Measurements from ENCODE around the gene PPP1R12A. TPM values are rescaled to one million over a fixed set of nuclear protein-coding genes. Genes with fewer than 3 reads are reported as not detected.

PPP1R12A gene
- total and polyA plus RNA-seq, 2 of the 4 experiments (the other 2 are of a cell fraction) = 47.7 to 112 TPM

GRCh38 chr12:79842630-79843029 is 92.3 kb downstream of the PPP1R12A start:
- H4K91ac ChIP-seq (ENCODE audit: insufficient read depth, low read depth, low read length) = no peak overlapping the region
- POLR2A ChIA-PET (ENCODE audit: unreplicated experiment) = no interaction called here
- H3K9me1 ChIP-seq (ENCODE audit: insufficient read depth, low read length) = peaks cover 6% of the 10 kb centered on the region
- TF ChIP-seq SMC3 (IDR thresholded peaks at IDR 0.05; ENCODE audit: low read depth, low read length) = no peak
- no peak for TF ChIP-seq MAZ (IDR thresholded peaks at IDR 0.05; ENCODE audit: borderline replicate concordance, low read depth, low read length)
- TF ChIP-seq CEBPB (IDR thresholded peaks at IDR 0.05; ENCODE audit: low read depth, low read length) = no peak
- no peak for TF ChIP-seq RFX5 (IDR thresholded peaks at IDR 0.05; ENCODE audit: low read depth, low read length)
- TF ChIP-seq RAD21 (IDR thresholded peaks at IDR 0.05; ENCODE audit: low read length) = no peak
- TF ChIP-seq RCOR1 (IDR thresholded peaks at IDR 0.05; ENCODE audit: insufficient replicate concordance, low read length) = no peak
- no peak for TF ChIP-seq MXI1 (IDR thresholded peaks at IDR 0.05; ENCODE audit: borderline replicate concordance, low read depth, low read length)
- TF ChIP-seq POLR2A (IDR thresholded peaks at IDR 0.05; ENCODE audit: low read depth, low read length) = no peak
- TF ChIP-seq CTCF (conservative IDR thresholded peaks at IDR 0.05; ENCODE audit: low read depth, low read length) = no peak
- no peak for TF ChIP-seq NFE2L2 (IDR thresholded peaks at IDR 0.05; ENCODE audit: low read depth, low read length)
- TF ChIP-seq ELK1 (IDR thresholded peaks at IDR 0.05; ENCODE audit: borderline replicate concordance, low read depth, low read length) = no peak
- no peak for TF ChIP-seq BHLHE40 (IDR thresholded peaks at IDR 0.05; ENCODE audit: low read depth, low read length)
- dilution Hi-C loops (cut with HindIII; ENCODE audit: low sequenced_read_pairs, unreplicated experiment) (no loop called here), intact Hi-C loops (cut with micrococcal nuclease) (no loop called here), in situ Hi-C loops (cut with MboI; ENCODE audit: low sequenced_read_pairs) (no loop called here)
- no peak overlapping the region for H2BK5ac ChIP-seq (ENCODE audit: low read depth, low read length, poor library complexity, severe bottlenecking)
- no peak overlapping the region for H2BK20ac ChIP-seq (ENCODE audit: low read depth, low read length)
- H3K9me3 ChIP-seq (ENCODE audit: control insufficient read depth, insufficient read depth, low read length) = peaks cover 10% of the 10 kb centered on the region
- no peak overlapping the region for H2AK9ac ChIP-seq (replicated peaks; ENCODE audit: low read depth, low read length, poor library complexity)
- no CpG with 5 or more reads among the region's 2 CpGs for WGBS, 2 experiments (ENCODE audit: extremely low coverage in 2 of 2, insufficient read length in 1 of 2)
- H3K9ac ChIP-seq (ENCODE audit: low read depth, low read length) = no peak overlapping the region
- H3K4me3 ChIP-seq (ENCODE audit: insufficient read depth, low read depth, low read length) = no peak overlapping the region
- DNase-seq (no peak), ATAC-seq (ENCODE audit: low read depth) (no peak)
- CTCF ChIA-PET = interaction anchor here (0.6 kb wide), 1 partner anchor 367 kb away, joined by 3 read pairs; no protein-coding TSS in a partner anchor
- H2BK15ac ChIP-seq (ENCODE audit: low read depth, low read length) = no peak overlapping the region
- no peak overlapping the region for H4K5ac ChIP-seq (ENCODE audit: low read depth, low read length)
- H3K27ac ChIP-seq (ENCODE audit: insufficient read depth, low read length) = no peak overlapping the region
- no peak overlapping the region for H3K14ac ChIP-seq (replicated peaks; ENCODE audit: low read depth, low read length)
- H2AK5ac ChIP-seq (ENCODE audit: low read depth, low read length) = no peak overlapping the region
- BruUV-seq (replicated peaks) = no TSS peak
- no peak overlapping the region for H2AFZ ChIP-seq (replicated peaks; ENCODE audit: low read length, poor library complexity)
- H4K20me1 ChIP-seq (ENCODE audit: insufficient read depth, low read length) = peaks cover 23% of the 10 kb centered on the region
- H3K56ac ChIP-seq (ENCODE audit: extremely low read depth, insufficient read depth, low read length) = no peak overlapping the region
- no peak overlapping the region for H3K18ac ChIP-seq (ENCODE audit: low read depth, low read length)
- no peak overlapping the region for H3K4me2 ChIP-seq (ENCODE audit: low read depth, low read length)
- no peak overlapping the region for H3K23ac ChIP-seq (ENCODE audit: low read depth, low read length)
- peaks cover 13% of the 10 kb centered on the region for H3K36me3 ChIP-seq (ENCODE audit: control insufficient read depth, insufficient read depth, low read length)
- H3K27me3 ChIP-seq (ENCODE audit: control insufficient read depth, insufficient read depth, low read length) = no peaks in the 10 kb centered on the region
- H3K79me1 ChIP-seq (ENCODE audit: low read depth in 1 of 2, low read length in 2 of 2) = peaks cover 38 to 68% of the 10 kb centered on the region in 2 experiments
- H3K4ac ChIP-seq (ENCODE audit: low read depth, low read length) = no peak overlapping the region
- no peak overlapping the region for H4K8ac ChIP-seq (ENCODE audit: low read depth in 2 of 2, low read length in 2 of 2)
- H3K4me1 ChIP-seq (ENCODE audit: control insufficient read depth, insufficient read depth, low read length) = peaks cover 2% of the 10 kb centered on the region
- H2BK120ac ChIP-seq (ENCODE audit: low read depth, low read length) = no peak overlapping the region
